Putamen (tissue), 1 donor: ENCODE measurements around the gene MEIOB.
"Not testable (repeated sequence)": the region's sequence is repeated elsewhere in the genome, so short reads cannot be mapped to it uniquely, and the experiment has no call there.

Source experiments
- DNase-seq: peaks from one replicate; pipeline ENCODE4 v3.0.0-alpha.2; 2016; ENCODE audit warnings: low spot score

The MEIOB gene

GRCh38 chr16:1871974-1872635, at the start of gene MEIOB:
Gene MEIOB, minus strand, starts transcription at chr16:1872164. Its CDS starts 3,989 bp downstream, at chr16:1868175.
- DNase-seq: no peak

DNA sequence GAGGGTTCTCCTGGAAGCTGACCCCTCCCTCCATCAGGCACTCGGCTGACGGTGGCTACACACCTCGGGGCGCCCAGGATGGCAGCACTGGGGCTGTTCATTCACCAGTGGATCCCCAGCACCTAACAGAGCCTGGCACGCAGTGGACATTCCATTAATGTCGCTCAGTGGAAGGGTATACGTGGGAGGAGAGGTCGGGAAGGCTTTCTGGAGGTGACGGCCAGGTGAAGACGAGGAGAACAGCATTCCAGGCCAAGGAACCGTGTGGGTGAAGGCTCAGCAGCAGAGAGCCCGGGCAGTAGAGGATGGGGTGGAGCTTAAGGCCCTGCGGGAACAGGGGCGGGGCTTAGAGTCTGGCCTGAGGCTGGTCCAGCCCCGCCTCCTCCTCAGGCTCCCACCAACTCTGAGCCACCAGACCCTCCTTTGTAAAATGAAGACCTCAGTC, 48.8 kb upstream of the MEIOB start:
- DNase-seq: no peak

DNA sequence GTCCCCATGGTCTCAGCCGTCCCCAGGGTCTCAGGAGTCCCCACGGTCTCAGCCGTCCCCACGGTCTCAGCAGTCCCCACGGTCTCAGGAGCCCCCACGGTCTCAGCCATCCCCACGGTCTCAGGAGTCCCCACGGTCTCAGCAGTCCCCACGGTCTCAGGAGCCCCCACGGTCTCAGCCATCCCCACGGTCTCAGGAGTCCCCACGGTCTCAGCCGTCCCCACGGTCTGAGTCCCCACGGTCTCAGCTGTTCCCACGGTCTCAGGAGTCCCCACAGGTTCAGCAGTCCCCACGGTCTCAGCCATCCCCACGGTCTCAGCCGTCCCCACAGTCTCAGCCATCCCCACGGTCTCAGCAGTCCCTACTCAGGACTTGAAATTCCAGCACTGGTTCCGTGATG, 48.2 kb upstream of the MEIOB start:
- DNase-seq: not testable (repeated sequence)

DNA sequence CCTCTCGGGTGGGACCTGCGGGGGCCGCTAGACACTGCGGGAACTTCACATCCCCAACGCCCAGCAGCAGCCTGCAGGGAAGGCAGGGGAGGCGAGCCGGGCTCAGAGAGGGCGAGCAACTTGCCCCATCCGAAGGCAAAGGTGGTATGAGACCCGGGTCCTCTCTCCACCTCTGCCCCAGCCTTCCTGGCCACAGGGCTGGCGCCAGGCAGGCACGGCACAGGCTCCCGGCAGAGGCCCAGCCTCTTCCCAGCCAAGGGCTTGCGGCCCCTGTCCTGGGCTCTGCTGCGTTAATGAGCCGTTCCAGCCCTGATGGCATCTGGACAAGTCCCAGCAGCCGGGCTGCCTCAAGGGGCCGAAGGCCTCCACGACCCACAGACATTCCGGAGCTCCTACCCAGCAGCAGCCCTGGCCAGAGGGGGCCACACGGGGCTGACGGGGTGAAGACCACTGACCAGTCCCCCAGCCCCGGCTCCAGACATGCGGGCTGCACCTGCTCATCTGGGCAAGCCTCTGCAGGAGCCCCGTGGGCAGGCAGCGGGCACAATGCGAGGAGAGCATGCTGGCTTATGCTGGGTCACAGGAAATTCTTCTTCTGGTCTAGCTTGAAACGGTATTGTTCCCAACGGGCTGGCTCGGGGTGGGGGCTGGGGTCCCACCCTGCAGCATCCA, 47.5 kb upstream of the MEIOB start:
- DNase-seq: no peak

DNA sequence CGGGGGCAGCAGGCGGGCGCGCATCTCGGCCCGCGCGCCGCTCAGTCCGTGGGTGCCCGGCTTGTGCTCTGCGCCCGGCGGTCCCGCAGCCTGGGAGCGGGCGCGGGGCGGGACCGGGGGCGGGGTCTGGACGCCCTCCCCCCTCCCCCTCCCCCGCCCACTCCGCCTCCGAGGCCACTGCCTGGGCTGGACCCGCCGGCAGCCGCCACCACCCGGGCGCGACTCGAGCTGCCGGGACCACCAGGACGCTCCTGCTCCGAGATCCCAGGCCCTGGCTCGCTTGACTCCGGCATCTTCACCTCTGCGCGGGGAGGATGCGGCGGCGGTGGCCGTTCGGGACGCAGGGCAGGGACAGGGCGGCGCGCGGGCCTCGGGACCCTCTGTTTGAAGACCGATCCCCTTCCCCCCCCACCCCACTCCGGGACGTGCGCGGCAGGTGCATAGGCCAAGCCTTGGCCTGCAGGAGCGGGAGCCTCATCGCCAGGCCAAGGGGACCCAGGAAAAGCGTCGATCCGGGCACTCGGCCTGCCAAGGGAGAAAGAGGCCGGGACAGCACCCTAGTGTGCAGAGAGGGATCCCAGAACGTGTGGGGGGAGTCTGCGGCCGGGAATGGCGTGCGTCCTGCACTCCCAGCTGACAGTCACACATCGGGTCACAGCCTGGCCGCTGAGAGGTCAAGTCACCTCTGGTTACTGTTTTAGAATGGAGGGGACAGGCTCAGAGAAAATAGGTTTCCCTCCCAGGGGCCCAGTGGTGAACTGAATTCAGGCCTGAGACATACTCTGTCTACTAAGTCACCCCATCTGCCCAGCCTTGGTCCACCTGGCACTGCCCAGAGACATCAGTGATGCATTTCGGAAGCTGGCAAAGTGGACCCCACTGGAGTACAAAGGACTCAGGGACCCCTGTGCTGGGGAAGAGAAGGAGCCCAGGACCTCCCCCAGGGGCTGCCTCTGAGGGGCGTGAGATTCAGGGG, 46.7 kb upstream of the MEIOB start, which contains the start of gene HS3ST6:
HS3ST6 (minus strand) TSS at position 65 of the 976 bp plus-strand sequence. CDS start 92 bp downstream, outside the sequence.
- no peak for DNase-seq

DNA sequence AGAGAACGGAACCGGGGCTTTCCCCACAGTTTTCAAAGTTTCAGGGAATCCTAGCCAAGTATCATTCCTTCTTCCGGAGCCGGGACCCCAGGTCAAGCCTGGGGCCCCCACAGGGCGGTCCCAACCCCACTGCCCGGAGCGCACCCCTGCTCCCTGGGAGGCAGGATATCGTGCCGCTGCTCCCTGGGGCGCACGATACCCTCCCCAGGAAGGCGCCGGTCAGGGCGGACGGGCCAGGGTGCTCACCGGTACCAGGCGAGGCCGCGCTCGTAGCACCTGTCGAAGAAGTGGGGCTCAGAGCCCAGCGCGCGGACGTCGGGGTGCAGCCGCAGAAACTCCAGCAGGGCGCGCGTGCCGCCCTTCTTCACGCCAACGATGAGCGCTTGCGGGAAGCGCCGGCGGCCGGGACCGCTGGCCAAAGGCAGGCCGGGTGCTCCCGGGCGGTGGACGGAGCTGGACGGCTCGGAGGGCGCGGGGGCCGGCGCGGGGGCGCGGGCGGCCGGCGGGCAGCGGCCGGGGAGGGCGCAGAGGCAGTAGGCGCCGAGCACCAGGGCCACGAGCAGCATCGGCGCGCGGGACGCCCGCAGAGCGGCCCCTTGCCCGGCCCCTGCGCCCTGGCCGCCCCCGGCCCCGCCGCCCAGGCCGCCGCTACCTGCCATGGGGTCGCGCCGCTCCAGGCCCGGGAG, 45.8 kb upstream of the MEIOB start:
- DNase-seq: no peak

- DNase-seq: no peak
These were observed 45.2 kb upstream of the MEIOB start for GRCh38 chr16:1917056-1917664.

DNA sequence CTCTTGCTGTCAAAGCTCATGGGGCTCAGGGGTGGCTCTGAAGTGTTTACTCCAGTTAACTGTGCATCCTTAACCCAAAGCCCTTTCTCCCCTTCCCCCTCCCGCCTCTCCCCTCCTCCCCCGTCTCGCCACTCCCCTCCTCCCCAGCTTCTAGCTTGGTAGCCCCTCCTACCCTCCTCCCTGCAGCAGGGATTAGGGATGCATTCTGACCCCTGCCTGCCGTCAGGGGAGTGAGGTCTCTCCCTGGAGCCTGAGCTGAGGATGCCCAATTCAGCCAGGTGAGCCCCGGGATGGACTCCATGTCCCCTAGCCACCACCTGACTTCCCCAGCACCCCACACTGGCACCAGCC, 44.7 kb upstream of the MEIOB start:
- no peak for DNase-seq

GRCh38 chr16:1915732-1916639, 44.0 kb upstream of the MEIOB start:
- DNase-seq: no peak

DNA sequence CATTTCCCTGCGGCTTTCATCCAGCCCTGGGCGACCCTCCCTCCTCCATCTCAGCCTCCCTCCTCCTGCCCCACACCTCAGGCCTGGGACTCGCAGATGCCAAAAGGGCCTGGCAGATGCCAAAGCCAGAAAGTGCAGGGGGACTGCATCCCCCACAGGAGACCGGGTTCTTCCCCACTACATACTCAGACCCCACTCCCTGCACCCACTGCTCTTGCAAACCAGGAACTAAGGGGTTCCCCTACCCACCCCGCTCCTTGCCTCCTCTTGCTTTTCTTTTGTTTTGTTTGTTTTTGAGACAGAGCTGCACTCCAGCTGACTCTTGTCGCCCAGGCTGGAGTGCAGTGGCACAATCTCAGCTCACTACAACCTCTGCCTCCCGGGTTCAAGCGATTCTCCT, 43.0 kb upstream of the MEIOB start:
- DNase-seq: no peak

DNA sequence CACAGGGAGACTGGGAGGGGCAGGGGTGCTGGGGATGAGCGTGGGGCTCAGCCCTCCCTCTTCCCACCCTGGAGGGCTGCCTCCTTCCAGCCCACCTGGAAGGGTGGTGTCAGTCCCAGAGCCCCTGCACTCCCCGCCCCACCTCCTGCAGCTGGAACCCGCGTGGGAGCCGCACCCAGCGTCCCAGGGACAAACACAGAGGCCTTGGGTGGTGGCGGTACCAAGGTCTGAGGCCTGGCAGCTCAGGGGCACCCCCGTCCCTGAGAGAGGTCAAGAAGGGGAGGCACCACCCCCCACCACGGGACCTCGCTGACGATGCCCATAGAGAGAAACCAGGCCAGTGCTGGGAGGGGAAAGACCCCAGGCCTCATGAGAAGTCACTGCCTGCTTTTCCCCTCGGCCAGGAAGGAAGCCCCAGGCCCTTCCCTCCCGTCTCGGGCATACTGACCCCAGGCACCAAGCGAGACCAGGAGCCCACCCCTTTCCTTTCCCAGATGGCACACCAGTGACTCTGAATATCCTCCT, 42.2 kb upstream of the MEIOB start:
- DNase-seq: no peak

- DNase-seq: no peak
These were observed 41.5 kb upstream of the MEIOB start for GRCh38 chr16:1913327-1914083.

DNA sequence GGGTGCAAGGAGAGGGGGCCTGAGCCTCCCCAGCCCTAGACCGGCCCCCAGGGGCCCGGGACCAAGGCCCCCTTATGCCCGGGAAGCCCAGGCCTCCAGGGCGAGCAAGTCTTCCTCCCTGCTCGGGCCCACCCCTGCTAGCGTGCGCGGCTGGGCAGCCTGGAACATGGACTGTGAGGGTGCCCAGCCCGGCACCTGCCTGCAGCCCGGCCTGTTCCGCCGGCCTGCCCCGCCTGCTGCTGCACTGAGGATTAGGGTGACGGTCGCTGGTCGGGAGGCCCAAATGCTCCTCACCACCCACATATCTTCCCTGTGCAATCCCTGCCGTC, 40.2 kb upstream of the MEIOB start:
- no peak for DNase-seq

- no peak for DNase-seq
These were observed 39.7 kb upstream of the MEIOB start for GRCh38 chr16:1911467-1912214.

DNA sequence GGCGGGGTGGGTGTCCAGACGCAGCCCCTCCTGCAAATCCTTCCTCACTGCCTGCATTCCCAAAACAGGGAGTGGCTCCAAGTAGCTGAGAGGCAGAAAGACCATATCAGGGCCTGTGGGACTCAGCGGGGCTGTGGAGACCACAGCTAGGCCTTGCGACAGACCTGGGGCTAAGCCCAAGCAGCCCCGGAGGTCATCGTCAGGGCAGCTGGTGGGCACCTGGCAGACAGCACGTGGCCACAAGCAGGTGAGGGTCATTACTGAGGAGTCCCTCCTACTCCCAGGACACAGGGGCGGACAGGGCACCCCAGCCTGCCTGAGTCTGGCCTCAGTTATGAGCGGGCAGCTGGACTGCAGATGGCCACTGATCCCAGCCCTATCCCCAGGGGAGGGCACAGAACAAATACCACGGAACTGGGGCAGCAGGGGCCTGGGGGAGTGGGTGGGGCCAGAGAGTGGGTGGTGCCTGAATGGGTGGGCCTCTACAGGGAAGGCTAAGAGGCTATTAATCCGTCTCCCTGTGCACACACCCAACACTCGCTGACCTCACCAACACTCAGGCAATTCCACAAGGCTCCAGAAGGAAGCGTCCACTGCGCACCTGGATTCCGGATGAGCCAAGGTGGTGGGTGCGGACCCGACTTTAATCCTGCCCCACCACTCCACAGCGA, 37.7 kb upstream of the MEIOB start:
- no peak for DNase-seq

DNA sequence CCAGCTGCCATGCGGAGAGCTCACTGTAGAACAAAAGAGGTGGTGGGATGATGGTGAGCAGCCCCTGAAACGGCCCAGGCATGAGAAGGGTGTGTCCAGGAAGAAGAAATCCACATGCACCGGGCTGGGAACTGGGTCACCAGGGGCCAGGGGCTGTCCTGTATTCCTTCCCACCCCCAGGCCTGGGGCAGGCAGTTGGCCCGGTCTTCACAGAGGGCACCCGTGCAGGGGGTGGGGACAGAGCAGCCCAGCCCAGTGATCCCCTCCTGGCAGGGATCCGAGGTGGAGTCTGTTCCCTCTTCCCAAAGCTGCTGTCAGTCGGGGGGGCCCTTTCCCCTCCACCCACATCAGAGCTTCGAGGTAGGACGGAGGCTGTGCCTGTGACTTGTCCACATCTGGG, 37.0 kb upstream of the MEIOB start:
- no peak for DNase-seq

GRCh38 chr16:1908184-1908583, 36.2 kb upstream of the MEIOB start:
- no peak for DNase-seq

DNA sequence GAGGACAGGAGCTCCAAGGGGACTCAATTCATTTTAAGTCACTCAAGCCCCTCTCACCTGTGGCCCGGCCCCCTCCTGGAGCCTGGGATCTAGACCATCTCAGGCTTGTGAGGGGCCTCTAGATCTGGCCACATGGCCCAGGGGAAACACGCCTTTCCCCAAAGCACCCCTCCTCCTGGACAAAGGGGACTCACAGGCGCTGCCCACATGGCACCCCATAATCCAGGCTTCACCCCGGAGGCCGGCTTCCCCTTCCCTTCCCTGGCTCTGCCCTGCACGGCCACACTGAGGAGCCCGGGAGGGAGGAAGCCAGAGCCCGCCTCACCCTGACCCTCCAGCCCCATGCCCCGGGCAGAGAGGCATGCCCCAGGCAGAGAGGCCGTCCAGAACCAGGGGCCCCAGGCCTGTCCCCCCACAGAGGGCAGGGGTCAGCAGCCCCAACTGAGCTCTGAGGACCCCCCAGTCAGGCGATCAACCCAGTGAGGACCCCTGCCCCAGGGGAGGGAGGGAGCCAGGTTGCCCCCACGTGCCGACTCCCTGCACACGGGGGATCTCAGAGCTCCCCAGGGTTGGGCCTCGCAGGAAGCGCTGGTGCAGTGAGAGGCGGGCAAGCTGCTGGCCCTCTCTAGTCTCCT, 35.4 kb upstream of the MEIOB start:
- no peak for DNase-seq
